SU-DHL-6 (cell line): Measurements from ENCODE around the gene BTG4.

Source experiments
- EZH2phosphoT487 ChIP-seq: fragments of 200-600 bp; sonication (generic), shearing (Covaris generic); conservative IDR thresholded peaks from 2 replicates; pipeline ENCODE4 v1.6.1; 2018; ENCODE audit warnings: mild to moderate bottlenecking, antibody characterized with exemption, low read length, moderate library complexity, mixed read lengths
- TF ChIP-seq, protein P1 (sequence below): fragments of 200-600 bp; sonication (generic); IDR thresholded peaks from one replicate; pipeline ENCODE4 v1.5.1; 2017; ENCODE audit warnings: antibody characterized with exemption, mild to moderate bottlenecking, low read length, moderate library complexity; ENCODE audit not compliant: insufficient read depth, poor library complexity, severe bottlenecking

- TF ChIP-seq, protein P1, sequence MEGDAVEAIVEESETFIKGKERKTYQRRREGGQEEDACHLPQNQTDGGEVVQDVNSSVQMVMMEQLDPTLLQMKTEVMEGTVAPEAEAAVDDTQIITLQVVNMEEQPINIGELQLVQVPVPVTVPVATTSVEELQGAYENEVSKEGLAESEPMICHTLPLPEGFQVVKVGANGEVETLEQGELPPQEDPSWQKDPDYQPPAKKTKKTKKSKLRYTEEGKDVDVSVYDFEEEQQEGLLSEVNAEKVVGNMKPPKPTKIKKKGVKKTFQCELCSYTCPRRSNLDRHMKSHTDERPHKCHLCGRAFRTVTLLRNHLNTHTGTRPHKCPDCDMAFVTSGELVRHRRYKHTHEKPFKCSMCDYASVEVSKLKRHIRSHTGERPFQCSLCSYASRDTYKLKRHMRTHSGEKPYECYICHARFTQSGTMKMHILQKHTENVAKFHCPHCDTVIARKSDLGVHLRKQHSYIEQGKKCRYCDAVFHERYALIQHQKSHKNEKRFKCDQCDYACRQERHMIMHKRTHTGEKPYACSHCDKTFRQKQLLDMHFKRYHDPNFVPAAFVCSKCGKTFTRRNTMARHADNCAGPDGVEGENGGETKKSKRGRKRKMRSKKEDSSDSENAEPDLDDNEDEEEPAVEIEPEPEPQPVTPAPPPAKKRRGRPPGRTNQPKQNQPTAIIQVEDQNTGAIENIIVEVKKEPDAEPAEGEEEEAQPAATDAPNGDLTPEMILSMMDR: no peak
- no peak for TF ChIP-seq EZH2phosphoT487
Observed at GRCh38 chr11:111477898-111478297, 34.3 kb downstream of the BTG4 start.
